T-helper 2 cell treated with Interferon-gamma antibody and Interleukin-4, amounts not matched to agents 5 μg/mL and 100 μg/mL, for 36 hours (primary cell): ENCODE data around the gene VEGFB.

Experiments used
- DNase-seq: peaks from one replicate; pipeline ENCODE4 v3.0.0; 2021; ENCODE audit warnings: low spot score
- H3K27ac Mint-ChIP-seq: one replicate; pipeline ENCODE4 v1.8.0; 2021; ENCODE audit warnings: mild to moderate bottlenecking, mixed read lengths
- H3K27me3 Mint-ChIP-seq: one replicate; pipeline ENCODE4 v1.8.0; 2021; ENCODE audit warnings: low read depth, mixed read lengths
- H3K36me3 Mint-ChIP-seq: one replicate; pipeline ENCODE4 v1.8.0; 2021; ENCODE audit warnings: low read depth, mixed read lengths
- H3K4me1 Mint-ChIP-seq: one replicate; pipeline ENCODE4 v1.8.0; 2021; ENCODE audit warnings: low read depth, mixed read lengths
- H3K4me3 Mint-ChIP-seq: one replicate; pipeline ENCODE4 v1.8.0; 2022; ENCODE audit warnings: mild to moderate bottlenecking, moderate library complexity, mixed read lengths
- H3K9me3 Mint-ChIP-seq: one replicate; pipeline ENCODE4 v1.8.0; 2021; ENCODE audit warnings: mixed read lengths

VEGFB gene

DNA sequence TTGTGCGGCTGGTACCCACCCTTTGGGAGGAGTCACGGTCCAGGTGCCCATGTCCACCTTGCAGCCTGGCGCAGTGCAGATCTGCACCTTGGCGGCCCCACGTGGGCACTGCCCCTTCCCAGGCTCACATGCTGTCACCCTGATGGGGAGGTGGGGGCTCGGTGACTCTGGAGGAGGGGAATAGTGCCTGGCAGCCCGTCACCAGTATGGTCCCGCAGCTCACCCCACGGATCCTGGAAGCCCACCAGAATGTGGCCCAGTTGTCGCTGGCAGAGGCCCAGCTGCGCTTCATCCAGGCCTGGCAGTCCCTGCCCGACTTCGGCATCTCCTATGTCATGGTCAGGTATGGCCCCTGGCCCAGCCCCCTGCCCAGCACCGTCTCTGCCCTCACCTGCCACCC, 13.6 kb upstream of the VEGFB start:
- H3K27me3 Mint-ChIP-seq, result no peaks in the 10 kb centered on the region
- peaks cover 21% of the 10 kb centered on the region for H3K36me3 Mint-ChIP-seq
- H3K27ac Mint-ChIP-seq, result no peak overlapping the region
- no peak for DNase-seq
- peaks cover 8% of the 10 kb centered on the region for H3K4me1 Mint-ChIP-seq
- H3K9me3 Mint-ChIP-seq, result no peaks in the 10 kb centered on the region
- no peak overlapping the region for H3K4me3 Mint-ChIP-seq

DNA sequence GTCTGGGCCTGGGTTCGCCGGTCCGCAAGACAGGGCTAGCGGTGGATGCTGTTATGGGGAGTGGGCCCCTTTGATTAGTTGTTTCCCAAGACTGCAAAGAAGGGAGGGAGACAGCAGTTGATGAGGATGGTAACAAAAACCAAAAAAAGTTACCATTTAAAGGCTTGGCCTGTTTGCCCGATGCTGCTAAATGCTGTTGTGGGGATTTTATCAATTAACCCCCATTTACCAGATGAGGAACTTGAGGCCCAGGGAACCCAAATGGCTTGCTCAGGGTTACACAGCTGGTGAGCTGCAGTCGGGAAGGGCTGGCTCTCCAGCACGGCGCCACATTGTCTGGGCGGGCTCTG, 11.8 kb upstream of the VEGFB start:
- Mint-ChIP-seq H3K27ac (no peak overlapping the region), H3K9me3 (no peaks in the 10 kb centered on the region), H3K27me3 (no peaks in the 10 kb centered on the region), H3K4me3 (no peak overlapping the region), H3K36me3 (peaks cover 18% of the 10 kb centered on the region), H3K4me1 (peaks cover 14% of the 10 kb centered on the region)
- no peak for DNase-seq

DNA sequence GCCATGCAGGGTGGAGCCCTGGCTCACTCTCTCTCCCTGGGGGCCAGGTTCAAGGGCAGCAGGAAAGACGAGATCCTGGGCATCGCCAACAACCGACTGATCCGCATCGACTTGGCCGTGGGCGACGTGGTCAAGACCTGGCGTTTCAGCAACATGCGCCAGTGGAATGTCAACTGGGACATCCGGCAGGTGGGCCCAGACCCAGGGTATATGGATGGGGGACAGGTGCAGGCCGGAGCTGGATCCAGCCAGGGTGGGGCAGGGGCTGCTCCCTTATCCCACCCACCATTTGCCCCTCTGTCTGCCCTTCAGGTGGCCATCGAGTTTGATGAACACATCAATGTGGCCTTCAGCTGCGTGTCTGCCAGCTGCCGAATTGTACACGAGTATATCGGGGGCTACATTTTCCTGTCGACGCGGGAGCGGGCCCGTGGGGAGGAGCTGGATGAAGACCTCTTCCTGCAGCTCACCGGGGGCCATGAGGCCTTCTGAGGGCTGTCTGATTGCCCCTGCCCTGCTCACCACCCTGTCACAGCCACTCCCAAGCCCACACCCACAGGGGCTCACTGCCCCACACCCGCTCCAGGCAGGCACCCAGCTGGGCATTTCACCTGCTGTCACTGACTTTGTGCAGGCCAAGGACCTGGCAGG, 11.3 kb upstream of the VEGFB start:
- Mint-ChIP-seq H3K4me3 (no peak overlapping the region), H3K27ac (no peak overlapping the region), H3K4me1 (peaks cover 16% of the 10 kb centered on the region), H3K36me3 (peaks cover 17% of the 10 kb centered on the region), H3K27me3 (no peaks in the 10 kb centered on the region), H3K9me3 (no peaks in the 10 kb centered on the region)
- no peak for DNase-seq

DNA sequence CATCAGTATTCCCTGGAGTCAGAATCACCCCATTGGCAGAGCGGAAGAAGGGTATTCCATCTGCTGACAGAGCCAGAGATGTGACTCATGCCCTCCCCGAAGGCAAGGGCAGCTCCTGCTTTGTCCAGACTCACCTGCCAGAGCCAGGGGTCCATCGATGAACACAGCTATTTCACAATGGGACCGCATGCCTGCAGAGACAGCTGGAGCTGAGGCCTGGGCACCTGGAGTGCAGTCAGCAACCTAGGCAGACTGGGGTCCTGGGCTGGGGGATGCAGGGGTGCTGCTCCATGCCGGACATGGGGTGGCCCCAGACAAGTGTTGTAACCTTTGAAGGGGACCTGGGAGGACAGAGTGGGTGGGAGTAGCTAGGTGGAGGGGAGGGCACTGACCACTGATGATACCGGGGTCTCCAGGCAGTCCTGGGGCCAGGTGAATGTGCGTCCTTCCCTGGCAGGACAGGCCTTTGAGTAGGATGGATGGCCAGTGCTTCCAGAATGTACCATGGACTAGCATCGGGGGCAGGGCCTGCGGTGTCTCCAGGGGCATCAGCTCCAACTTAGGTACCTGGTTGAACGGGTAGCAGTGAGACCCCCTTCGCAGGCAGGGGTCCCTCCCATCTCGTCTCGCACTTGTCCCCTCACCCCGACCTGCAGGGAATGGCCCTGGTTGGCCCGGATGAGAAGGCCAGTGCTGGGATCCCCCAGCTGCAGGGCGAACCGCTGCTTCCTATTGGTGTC, 10.1 kb upstream of the VEGFB start:
- no peaks in the 10 kb centered on the region for H3K27me3 Mint-ChIP-seq
- peak overlapping the region; percentile 60 for H3K27ac Mint-ChIP-seq
- H3K4me1 Mint-ChIP-seq, result peaks cover 16% of the 10 kb centered on the region
- DNase-seq, result no peak
- H3K4me3 Mint-ChIP-seq, result peak overlapping the region; percentile 89
- peaks cover 10% of the 10 kb centered on the region for H3K36me3 Mint-ChIP-seq
- no peaks in the 10 kb centered on the region for H3K9me3 Mint-ChIP-seq

DNA sequence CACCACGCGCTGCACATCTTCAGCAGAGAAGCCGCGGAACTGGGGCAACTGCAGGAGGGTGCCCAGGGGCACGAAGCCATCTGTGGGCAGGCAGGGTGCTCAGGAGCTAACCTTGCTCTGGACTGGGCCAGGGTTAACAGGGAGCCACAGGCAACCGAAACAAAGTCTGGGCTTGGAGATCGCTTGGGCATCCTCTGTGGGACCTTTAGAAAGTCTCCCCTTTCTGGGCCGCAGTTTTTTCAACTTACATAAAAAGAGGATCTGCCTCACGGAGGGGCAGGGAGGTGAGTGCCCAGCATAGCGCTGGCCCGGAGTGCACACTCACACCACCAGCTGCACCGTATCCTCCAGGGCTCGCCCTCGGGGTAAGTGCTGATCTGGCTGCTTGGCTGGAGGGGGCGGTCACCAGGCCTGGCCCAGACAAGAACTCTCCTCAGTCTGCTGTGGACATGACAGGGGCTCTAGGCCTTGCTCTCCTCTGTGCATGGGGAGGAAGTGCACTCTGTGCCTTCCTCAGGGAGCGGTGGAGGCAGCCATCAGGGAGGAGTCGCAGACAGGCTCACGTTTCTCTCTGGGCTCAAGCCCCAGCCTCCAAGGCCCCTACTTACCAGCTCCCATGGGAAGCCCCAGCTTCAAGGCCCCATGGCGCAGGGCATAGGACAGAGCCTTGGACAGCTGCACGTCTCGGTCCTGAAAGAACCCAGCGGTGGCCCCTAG, 9.3 kb upstream of the VEGFB start:
- peaks cover 12% of the 10 kb centered on the region for H3K36me3 Mint-ChIP-seq
- peak overlapping the region; percentile 89 for H3K4me3 Mint-ChIP-seq
- DNase-seq, result no peak
- H3K27ac Mint-ChIP-seq, result peak overlapping the region; percentile 60
- no peaks in the 10 kb centered on the region for H3K9me3 Mint-ChIP-seq
- peaks cover 23% of the 10 kb centered on the region for H3K4me1 Mint-ChIP-seq
- no peaks in the 10 kb centered on the region for H3K27me3 Mint-ChIP-seq

DNA sequence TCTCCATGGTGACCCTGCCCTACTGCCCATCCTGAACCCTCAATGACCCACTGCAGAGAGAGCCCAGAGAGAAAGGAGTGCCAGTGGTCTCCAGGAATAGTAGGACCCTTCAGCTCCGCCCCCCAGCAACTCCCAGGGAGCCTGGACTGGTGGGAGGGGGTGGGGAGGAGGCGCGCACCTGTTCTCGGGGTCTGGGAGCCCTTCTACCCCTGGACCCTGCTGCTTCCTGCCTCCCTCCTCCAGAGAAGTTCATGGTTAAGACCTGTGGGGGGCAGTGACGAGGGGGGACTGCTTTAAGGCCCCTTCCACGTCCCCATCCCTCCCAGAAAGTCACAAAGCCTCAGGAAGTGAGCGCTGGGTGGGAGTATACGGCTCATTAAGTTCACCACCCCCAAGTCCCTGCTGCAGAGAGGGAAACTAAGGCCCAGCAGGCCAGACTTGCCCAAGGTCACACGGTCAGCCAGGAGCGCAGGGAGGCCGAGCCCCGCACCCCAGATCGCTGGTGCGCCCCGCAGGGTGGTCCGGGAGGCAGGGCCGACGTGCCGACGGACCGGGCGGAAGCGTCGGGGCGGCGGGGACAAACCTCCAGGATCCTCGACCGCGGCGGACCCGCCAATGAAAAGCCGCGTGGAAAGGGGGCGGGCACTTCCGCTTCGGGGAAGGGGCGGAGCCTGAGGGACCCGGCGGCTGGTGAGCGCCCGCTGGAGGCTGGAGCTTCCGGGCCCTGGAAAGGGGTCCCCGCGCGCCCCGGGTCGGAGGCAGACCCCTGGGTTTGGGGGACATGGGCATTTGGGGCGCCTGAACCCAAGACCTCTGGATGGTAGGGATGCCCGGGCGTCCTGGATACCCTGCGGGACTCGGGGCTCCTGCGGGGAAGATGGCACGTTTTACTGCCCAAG, 8.5 kb upstream of the VEGFB start, which contains the start of the genes NUDT22 and TRPT1:
Gene NUDT22 (plus strand): TSS at position 667 of the 899 bp plus-strand sequence. CDS start 379 bp downstream, outside the sequence.
Gene TRPT1 (minus strand): TSS at position 579 of the 899 bp plus-strand sequence. CDS start 326 bp downstream, at position 253.
- Mint-ChIP-seq H3K36me3 (peaks cover 12% of the 10 kb centered on the region), H3K4me1 (peaks cover 23% of the 10 kb centered on the region), H3K4me3 (peak within 1 kb of the TSS; percentile 89), H3K27ac (peak within 1 kb of the TSS; percentile 80), H3K27me3 (no peaks in the 10 kb centered on the region), H3K9me3 (no peaks in the 10 kb centered on the region)
- peak; percentile 92 for DNase-seq

DNA sequence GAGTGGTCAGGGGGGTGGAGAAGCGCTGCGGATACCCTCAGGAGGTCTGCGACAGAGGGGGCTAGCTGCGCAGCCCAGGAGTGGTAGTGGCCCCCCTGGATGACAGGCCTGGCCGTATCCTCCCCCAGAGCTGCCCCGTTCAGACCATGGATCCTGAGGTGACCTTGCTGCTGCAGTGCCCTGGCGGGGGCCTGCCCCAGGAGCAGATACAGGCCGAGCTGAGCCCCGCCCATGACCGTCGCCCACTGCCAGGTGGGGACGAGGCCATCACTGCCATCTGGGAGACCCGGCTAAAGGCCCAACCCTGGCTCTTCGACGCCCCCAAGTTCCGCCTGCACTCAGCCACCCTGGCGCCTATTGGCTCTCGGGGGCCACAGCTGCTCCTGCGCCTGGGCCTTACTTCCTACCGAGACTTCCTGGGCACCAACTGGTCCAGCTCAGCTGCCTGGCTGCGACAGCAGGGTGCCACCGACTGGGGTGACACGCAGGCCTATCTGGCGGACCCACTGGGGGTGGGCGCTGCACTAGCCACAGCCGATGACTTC, 7.8 kb upstream of the VEGFB start:
- Mint-ChIP-seq H3K4me3 (peak overlapping the region; percentile 89), H3K4me1 (peaks cover 24% of the 10 kb centered on the region), H3K27me3 (no peaks in the 10 kb centered on the region), H3K36me3 (peaks cover 9% of the 10 kb centered on the region), H3K27ac (peak overlapping the region; percentile 80), H3K9me3 (no peaks in the 10 kb centered on the region)
- DNase-seq, result peak; percentile 69

DNA sequence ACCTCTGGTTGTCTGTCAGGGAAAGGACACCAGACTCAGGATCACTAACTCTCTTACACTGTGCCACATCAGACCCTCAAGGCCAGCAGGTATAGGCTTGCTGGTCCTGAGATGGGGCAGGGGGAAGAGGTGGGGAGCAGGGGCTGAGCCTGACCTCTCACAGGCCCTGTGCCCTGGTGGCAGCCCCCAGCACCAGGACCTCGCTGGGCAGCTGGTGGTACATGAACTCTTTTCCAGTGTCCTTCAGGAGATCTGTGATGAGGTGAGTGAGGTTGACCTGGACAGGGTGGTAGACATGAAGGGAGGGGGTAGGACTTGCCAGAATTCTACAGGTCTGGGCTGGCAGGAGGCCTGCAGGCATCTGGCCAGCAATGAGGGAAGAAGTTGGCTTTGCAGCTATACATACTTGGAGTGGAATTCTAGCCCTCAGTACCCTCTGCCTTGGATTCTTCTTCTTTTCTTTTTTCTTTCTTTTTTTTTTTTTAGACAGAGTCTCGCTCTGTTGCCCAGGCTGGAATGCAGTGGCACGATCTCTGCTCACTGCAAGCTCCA, 6.9 kb upstream of the VEGFB start:
- Mint-ChIP-seq H3K9me3 (no peaks in the 10 kb centered on the region), H3K27me3 (no peaks in the 10 kb centered on the region), H3K36me3 (peaks cover 8% of the 10 kb centered on the region), H3K4me3 (peak overlapping the region; percentile 89), H3K4me1 (peaks cover 31% of the 10 kb centered on the region), H3K27ac (peak overlapping the region; percentile 80)
- no peak for DNase-seq

DNA sequence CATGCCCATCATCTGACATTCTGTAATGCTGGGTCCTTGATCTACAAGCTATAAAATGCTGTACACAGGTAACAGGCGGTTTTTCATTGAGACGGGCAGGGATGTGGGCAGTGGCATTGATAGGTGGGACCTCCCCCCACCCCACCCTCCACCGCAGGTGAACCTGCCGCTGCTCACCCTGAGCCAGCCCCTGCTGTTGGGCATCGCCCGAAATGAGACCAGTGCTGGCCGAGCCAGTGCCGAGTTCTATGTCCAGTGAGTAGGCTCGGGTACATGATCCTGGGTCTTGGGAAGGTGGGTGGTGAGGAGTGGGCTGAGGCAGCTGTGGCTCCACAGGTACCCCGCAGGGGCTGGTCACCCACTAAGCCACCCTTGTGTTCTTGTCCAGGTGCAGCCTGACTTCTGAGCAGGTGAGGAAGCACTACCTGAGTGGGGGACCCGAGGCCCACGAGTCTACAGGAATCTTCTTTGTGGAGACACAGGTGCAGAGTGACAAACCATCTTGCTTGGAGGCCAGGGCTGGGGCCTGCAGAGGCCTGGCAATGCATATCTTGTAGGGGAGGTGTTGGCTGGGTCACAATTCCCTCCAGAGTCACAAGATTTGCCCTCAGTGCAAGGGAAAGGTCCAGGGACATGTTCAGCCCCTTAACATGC, 5.2 kb upstream of the VEGFB start:
- Mint-ChIP-seq H3K27me3 (no peaks in the 10 kb centered on the region), H3K27ac (peak overlapping the region; percentile 91), H3K36me3 (peaks cover 5% of the 10 kb centered on the region), H3K9me3 (no peaks in the 10 kb centered on the region), H3K4me1 (peaks cover 36% of the 10 kb centered on the region), H3K4me3 (peak overlapping the region; percentile 90)
- no peak for DNase-seq

DNA sequence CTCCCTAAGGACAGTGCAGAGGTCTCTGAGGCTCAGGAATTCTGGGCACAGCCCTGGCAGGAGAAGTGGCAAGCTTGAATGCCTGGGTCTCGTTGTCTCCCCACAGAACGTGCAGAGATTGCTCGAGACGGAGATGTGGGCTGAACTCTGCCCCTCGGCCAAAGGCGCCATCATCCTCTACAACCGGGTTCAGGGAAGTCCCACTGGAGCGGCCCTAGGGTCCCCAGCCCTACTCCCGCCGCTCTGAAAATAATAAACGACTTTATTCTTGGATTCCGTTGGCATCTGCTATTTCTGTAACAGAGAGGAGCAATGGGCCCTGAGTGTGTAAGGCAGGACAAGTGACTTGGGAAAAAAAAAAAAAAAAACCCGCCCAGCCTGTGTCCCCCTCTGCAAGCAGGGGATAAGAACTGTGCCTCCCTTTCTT, 4.6 kb upstream of the VEGFB start:
- Mint-ChIP-seq H3K27me3 (no peaks in the 10 kb centered on the region), H3K4me3 (peak overlapping the region; percentile 90), H3K27ac (peak overlapping the region; percentile 91), H3K9me3 (no peaks in the 10 kb centered on the region), H3K36me3 (peaks cover 5% of the 10 kb centered on the region), H3K4me1 (peaks cover 35% of the 10 kb centered on the region)
- DNase-seq, result no peak

DNA sequence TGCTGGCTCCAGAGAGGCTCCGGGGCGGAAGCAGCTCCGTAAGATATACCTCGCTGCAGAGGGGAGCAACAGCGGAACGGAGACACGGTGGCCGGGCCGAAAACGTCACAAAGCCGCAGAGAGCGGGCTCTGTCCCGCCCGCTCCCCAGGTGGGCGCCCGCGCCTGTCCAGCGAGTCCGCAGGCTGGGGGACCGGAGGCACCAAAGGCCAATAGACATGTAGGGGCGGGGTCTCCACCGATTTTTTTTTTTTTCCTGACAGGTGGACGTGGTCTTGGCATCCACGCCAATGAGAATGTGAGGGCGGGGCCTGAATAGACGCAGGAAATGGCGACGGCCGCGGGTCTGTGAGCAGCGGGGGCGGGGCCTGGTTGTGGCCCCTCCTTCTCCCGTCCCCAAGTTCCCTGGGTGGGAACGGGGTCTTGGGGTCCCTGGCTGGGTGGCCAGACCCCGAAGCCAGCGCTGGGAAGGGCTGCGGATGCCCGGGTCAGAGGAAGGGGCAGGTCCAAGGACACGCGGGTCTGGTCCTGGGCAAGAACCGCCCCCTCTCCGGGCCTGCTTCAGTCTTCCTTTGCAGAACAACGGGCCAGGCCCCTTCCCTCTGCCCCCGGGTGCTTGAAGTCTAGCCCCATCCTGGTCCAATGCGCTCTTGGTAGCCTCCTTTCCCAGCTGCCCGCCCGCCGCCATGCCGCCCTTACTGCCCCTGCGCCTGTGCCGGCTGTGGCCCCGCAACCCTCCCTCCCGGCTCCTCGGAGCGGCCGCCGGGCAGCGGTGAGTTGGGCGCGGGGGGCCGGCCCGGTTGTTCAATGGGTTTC, 4.0 kb upstream of the VEGFB start, which contains the start of gene DNAJC4:
Gene DNAJC4 (plus strand): TSS at position 378 of the 814 bp plus-strand sequence. CDS start 307 bp downstream, at position 685.
- DNase-seq, result peak; percentile 92
- Mint-ChIP-seq H3K36me3 (peaks cover 6% of the 10 kb centered on the region), H3K9me3 (no peaks in the 10 kb centered on the region), H3K27me3 (no peaks in the 10 kb centered on the region), H3K4me3 (peak within 1 kb of the TSS; percentile 90), H3K4me1 (peaks cover 33% of the 10 kb centered on the region), H3K27ac (peak within 1 kb of the TSS; percentile 91)

DNA sequence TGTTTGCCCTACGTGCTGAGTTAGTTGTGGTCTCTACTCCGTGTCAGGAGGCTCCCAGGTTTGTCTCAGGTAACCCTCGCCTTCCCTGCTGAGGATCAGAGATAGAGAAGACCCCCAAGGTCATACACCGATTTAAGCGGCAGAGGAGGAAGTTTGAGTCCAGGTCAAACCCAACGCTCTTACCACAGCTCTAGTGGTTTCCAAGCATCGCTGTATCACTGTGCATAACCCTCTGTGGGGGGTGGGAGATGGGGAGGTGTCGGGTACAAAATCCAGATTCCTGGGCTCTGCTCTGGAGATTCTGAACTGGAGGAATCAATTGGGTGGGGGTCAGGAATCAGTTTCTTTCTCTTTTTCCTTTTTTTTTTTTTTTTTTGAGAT, 3.4 kb upstream of the VEGFB start:
- H3K27me3 Mint-ChIP-seq, result no peaks in the 10 kb centered on the region
- H3K4me3 Mint-ChIP-seq, result peak overlapping the region; percentile 90
- peaks cover 6% of the 10 kb centered on the region for H3K36me3 Mint-ChIP-seq
- peak overlapping the region; percentile 66 for H3K27ac Mint-ChIP-seq
- no peaks in the 10 kb centered on the region for H3K9me3 Mint-ChIP-seq
- H3K4me1 Mint-ChIP-seq, result peaks cover 37% of the 10 kb centered on the region
- no peak for DNase-seq
